Lower leg skin (tissue), 3 donors: ENCODE results near the gene ASIC4.

Experiments used
- CTCF ChIP-seq, 3 donors: fragments of 450-650 bp; IDR thresholded peaks; one replicate each; pipeline ENCODE4 v1.5.1; 2016; ENCODE audit warnings: antibody characterized with exemption in 3 of 3, mild to moderate bottlenecking in 3 of 3, moderate library complexity in 2 of 3
- POLR2A ChIP-seq, 2 donors: fragments of 450-650 bp; IDR thresholded peaks; one replicate each; pipeline ENCODE4 v1.6.1; 2016 to 2017; ENCODE audit warnings: antibody characterized with exemption in 2 of 2, mild to moderate bottlenecking in 1 of 2, moderate library complexity in 1 of 2

DNA sequence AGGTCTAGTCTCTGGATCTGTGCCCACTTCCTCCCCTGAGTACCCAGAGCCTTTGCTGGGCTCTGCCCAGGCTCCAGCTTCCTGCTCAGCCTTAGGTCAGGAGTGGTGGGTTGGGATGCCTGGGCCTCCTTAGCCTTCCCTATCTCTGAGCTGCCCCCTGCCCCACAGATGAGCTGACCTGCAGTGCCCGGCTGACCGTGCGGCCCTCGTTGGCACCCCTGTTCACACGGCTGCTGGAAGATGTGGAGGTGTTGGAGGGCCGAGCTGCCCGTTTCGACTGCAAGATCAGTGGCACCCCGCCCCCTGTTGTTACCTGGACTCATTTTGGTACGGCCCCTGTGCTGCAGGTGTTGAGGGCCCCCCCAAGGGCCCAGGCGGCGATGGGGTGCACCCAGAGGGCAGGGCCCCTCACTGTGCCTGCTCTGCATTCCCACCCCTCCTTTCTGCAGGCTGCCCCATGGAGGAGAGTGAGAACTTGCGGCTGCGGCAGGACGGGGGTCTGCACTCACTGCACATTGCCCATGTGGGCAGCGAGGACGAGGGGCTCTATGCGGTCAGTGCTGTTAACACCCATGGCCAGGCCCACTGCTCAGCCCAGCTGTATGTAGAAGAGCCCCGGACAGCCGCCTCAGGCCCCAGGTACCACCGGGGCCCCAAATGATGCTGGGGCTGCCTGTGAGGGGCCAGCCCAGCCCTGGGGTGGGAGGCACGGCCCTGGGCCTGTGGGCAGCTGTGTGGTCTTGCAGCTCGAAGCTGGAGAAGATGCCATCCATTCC is 45.7 kb upstream of the ASIC4 start:
- TF ChIP-seq POLR2A (IDR thresholded peaks at IDR 0.05) = no peak
- TF ChIP-seq CTCF (IDR thresholded peaks at IDR 0.05) = no peak
